Mammary epithelial cell (primary cell): ENCODE measurements around the gene RFC5.

Source experiments
- EZH2 ChIP-seq: IDR thresholded peaks from 2 replicates; pipeline ENCODE4 v1.6.1; 2012; ENCODE audit warnings: low read length, inconsistent platforms, borderline replicate concordance
- TF ChIP-seq, protein P1 (sequence below), 2 donors: IDR thresholded peaks in 1 of 2; conservative IDR thresholded peaks in 1 of 2; 2 replicates each; pipeline ENCODE4 v1.5.1; 2011 to 2012; ENCODE audit warnings: inconsistent platforms in 2 of 2, low read length in 2 of 2, mild to moderate bottlenecking in 2 of 2, control low read depth in 1 of 2, low read depth in 1 of 2; ENCODE audit not compliant: insufficient read depth in 1 of 2; ENCODE audit errors: extremely low read depth in 1 of 2

DNA sequence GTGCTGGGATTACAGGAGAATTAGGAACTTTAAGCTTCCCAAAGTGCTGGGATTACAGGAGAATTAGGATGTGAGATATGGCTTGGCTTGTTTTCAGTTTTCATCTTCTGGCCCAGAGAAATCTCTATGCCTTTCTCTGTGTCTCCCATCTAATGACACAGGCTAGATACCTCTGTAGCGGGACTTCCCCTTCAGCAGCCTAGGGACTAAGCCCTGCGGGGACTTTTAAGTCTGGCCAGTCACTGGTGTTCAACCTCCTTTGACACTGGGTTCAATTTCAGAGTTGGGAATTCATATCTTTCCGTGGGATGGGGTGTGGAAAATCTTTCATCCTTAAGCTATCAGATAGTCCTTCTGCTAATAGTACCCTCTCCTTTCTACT lies 6.2 kb downstream of the RFC5 start:
- TF ChIP-seq, protein P1, sequence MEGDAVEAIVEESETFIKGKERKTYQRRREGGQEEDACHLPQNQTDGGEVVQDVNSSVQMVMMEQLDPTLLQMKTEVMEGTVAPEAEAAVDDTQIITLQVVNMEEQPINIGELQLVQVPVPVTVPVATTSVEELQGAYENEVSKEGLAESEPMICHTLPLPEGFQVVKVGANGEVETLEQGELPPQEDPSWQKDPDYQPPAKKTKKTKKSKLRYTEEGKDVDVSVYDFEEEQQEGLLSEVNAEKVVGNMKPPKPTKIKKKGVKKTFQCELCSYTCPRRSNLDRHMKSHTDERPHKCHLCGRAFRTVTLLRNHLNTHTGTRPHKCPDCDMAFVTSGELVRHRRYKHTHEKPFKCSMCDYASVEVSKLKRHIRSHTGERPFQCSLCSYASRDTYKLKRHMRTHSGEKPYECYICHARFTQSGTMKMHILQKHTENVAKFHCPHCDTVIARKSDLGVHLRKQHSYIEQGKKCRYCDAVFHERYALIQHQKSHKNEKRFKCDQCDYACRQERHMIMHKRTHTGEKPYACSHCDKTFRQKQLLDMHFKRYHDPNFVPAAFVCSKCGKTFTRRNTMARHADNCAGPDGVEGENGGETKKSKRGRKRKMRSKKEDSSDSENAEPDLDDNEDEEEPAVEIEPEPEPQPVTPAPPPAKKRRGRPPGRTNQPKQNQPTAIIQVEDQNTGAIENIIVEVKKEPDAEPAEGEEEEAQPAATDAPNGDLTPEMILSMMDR (conservative IDR thresholded peaks at IDR 0.05 in 1 of 2, IDR thresholded peaks at IDR 0.05 in 1 of 2; ENCODE audit: extremely low read depth in 1 of 2, insufficient read depth in 1 of 2, low read depth in 1 of 2, low read length in 2 of 2): no peak
- no peak for TF ChIP-seq EZH2
